Right hindlimb (tissue), 1 donor: ENCODE data around the gene PPP2R3A.
"Not testable (repeated sequence)": the region's sequence is repeated elsewhere in the genome, so short reads cannot be mapped to it uniquely, and the experiment has no call there.

Source experiments
- DNase-seq: peaks from one replicate; pipeline ENCODE4 v3.0.0-alpha.2; 2018

The PPP2R3A gene, protein sequence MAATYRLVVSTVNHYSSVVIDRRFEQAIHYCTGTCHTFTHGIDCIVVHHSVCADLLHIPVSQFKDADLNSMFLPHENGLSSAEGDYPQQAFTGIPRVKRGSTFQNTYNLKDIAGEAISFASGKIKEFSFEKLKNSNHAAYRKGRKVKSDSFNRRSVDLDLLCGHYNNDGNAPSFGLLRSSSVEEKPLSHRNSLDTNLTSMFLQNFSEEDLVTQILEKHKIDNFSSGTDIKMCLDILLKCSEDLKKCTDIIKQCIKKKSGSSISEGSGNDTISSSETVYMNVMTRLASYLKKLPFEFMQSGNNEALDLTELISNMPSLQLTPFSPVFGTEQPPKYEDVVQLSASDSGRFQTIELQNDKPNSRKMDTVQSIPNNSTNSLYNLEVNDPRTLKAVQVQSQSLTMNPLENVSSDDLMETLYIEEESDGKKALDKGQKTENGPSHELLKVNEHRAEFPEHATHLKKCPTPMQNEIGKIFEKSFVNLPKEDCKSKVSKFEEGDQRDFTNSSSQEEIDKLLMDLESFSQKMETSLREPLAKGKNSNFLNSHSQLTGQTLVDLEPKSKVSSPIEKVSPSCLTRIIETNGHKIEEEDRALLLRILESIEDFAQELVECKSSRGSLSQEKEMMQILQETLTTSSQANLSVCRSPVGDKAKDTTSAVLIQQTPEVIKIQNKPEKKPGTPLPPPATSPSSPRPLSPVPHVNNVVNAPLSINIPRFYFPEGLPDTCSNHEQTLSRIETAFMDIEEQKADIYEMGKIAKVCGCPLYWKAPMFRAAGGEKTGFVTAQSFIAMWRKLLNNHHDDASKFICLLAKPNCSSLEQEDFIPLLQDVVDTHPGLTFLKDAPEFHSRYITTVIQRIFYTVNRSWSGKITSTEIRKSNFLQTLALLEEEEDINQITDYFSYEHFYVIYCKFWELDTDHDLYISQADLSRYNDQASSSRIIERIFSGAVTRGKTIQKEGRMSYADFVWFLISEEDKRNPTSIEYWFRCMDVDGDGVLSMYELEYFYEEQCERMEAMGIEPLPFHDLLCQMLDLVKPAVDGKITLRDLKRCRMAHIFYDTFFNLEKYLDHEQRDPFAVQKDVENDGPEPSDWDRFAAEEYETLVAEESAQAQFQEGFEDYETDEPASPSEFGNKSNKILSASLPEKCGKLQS (N-terminal part only)

DNA sequence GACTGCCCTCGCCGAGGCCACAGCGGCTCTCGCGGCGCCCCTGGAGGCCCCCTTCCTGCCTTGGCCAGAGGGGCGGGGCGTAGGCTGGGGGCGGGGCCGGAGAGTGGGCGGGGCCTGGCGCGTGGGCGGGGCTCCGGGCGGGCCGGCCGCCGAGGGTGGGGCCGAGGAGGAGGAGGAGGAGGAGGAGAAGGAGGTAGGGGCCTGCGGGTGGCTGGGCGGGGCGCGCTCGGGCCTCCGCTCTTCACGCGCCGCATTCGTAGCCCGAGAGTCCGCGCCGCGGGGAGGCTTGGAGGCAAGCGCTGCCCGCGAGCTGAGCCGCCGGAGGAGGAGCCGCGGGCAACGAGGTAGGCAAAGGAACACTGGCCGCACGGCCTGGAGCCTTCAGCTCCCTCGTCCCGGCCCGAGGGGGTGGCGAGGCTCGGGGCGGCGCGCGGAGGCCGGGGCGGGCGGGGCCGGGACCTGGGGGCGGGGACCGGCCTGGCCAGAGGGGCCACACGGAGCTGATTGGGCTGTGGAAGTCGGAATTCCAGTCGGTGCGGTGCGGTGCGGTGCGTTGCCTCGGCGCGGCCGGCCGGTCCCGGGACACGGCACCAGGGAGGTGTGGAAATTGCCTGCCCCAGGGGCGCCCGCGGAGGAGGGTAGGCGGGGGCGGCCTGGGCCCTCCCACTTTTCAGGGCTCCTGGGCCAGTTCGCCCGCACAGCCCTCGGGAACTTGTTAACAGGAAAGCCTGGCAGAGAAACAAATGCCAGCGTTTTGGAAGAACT lies at the start of gene PPP2R3A:
PPP2R3A (plus strand) TSS at position 223 of the 765 bp plus-strand sequence. CDS start 35,771 bp downstream, outside the sequence.
- peak; percentile 95 for DNase-seq

DNA sequence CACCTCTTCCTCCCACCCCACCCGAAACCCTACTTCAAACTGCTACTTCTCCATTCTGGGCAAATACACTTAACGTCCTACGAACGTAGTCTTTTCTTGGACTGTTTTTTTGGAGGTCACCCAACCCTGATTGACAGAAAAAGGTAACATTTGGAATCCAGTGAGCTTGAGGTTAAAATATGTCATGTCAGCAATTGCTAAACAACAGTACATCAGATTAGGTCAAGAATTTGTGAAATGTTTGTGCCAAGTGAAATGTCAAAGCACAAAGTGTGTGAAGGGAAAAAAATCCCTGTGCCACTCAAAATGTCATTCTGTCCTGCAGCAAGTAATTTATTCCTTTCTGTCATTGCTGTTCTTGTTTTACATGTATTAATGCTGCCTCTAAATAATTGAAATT lies 49.2 kb upstream of the PPP2R3A start:
- no peak for DNase-seq

DNA sequence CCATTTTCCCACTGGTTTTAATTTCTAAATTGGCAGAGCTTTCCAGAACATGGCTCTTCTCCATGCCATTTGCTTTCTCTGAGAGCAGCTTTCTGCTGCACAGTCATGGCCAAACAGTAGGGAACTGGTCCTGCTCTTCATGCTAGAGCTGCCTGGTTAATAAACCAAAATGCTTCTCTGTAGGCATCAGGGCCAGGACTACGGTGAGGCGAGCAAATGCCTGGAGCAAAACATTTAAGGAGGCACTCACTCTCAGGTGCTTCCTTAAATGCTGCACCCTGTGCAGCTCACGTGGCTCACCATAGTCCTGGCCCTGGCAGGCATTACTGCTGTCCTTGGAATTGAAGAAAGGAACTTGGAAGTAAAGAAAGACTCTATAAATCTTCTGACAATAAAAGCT lies 48.5 kb upstream of the PPP2R3A start:
- no peak for DNase-seq

DNA sequence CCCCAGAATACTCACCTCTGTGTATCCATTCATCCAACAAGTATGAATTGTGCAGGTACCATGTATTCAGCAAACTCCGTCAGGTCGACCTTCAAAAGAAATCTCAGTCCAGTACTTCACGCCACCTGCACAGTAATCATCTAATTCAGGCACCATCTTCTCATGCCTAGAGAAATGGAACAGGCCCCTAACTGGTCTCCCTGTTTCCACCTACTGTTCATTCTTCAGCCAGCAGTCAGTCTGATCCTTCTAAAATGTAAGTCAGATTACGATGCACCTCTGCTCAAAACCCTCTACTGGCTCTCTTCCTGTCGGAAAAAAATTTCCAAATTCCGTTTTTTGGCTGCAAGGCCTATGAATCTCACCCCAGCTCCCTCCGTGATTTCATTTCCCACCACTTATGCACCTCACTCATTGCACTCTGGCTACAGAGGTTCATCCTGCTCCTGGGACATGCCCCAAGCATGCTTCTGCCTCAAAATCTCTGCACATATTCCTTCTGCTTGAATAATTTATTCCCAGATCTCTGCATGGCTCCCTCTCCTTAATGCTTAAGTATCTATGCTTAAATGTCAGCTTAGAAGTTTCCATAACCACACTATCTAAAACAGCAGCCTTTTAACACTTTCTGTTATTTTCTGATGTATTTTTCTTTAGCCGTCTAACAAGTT lies 47.5 kb upstream of the PPP2R3A start:
- no peak for DNase-seq

DNA sequence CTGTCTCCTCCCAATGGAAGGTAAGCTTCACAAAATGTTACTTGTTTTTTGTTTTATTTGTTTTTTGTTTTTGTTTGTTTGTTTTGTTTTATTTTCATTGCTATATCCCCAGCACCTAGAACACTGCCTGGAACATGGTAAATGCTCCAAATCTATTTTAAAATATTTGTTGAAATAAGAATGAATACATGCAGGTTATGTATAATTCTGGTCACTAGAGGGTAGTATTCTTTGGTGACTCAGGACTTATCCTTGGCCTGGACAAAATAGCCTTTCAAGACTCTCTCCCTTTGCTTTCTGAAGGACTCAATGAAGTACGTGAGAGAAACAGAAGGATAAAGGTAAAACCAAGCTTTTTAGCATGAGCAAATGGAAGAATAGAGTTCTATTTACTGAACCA lies 46.9 kb upstream of the PPP2R3A start:
- no peak for DNase-seq

- no peak for DNase-seq
These were observed 45.3 kb upstream of the PPP2R3A start for GRCh38 chr3:135920275-135920674.

DNA sequence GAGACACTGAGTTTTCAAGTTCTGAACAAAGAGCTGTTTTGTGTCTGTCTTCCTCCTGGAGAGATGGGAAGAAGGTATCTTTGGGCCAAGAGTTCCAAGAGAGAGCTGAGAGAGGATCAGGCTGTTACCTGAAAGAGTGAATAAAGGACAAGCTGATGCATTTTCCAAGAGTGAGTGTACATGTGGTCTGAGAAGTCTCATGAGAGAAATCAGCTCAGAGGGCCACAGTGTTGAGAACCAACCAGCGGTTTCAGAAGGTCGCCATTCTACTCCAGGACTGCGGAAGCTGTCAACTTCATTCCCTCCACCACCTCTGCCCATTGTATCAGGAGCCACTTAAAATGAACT lies 42.7 kb upstream of the PPP2R3A start:
- no peak for DNase-seq

DNA sequence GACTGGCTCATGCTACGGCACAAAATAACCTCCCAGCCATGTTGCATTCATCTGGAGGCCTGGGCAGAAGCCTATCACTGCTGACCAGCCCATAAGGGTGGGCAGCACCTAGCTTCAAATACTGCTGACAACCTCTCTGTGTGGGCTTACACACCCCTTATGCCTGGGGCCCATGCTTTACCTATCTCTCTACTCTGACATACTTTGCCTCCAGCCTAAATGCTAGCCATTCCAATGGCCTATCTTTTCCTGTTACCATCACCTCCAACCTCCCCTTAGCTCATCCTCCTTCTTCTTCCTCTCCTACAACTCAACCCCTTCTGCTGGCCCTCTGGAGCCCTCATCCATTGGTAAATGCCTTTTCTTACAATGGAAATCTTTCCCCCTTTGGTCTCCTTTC lies 41.0 kb upstream of the PPP2R3A start:
- no peak for DNase-seq

DNA sequence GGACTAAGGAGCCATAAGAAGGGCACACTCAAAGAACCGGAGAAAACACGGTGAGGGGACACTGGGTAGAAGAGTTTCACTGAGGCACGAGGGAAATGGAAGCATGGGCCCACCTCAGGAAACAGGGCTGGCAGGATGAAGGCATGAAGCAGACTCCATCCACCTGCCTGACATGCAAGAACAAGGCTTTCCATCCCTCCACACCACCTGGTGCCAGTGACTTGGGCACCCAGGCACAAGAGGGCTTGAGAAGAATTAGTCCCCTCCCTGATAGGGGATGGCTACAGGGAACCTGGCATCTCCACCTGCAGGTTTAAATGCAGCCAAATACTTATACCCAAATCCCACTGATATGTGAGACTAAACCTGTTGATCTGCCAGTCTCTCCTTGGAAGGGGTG lies 38.9 kb upstream of the PPP2R3A start:
- no peak for DNase-seq

- no peak for DNase-seq
These were observed 38.4 kb upstream of the PPP2R3A start for GRCh38 chr3:135927155-135927554.

DNA sequence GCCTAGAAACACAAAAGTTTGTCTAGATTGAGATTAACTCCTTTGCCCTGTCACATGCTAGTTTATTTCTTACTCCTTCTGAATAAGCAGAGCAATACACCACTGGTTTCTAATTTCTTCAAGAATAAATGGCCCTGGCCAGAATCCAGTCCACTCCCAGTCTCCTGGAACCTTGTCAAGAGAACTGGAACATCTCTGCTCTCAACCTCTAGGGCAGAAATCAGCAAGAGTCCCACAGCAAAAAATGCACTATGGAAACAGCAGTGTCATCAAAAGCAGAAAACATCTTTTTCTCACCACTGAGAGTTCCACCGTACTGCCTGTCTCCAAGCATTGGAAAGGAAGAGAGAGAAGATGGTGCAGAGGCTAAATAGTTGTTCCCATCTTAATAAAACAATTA lies 35.9 kb upstream of the PPP2R3A start:
- peak; percentile 77 for DNase-seq

GRCh38 chr3:135930255-135930654 lies 35.3 kb upstream of the PPP2R3A start:
- no peak for DNase-seq

GRCh38 chr3:135935171-135935570 lies 30.4 kb upstream of the PPP2R3A start:
- DNase-seq = not testable (repeated sequence)

DNA sequence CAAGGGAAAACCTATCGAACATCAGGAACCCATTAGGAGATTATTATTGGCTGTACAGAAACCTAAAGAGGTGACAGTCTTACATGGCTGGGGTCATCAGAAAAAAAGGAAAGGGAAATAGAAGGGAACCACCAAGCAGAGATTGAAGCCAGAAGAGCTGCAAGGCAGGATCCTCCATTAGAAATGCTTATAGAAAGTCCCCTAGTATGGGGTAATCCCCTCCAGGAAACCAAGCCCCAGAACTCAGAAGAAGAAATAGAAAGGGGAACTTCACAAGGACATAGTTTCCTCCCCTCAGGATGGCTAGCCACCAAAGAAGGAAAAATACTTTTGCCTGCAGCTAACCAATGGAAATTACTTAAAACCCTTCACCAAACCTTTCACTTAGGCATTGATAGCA lies 27.8 kb upstream of the PPP2R3A start:
- not testable (repeated sequence) for DNase-seq

DNA sequence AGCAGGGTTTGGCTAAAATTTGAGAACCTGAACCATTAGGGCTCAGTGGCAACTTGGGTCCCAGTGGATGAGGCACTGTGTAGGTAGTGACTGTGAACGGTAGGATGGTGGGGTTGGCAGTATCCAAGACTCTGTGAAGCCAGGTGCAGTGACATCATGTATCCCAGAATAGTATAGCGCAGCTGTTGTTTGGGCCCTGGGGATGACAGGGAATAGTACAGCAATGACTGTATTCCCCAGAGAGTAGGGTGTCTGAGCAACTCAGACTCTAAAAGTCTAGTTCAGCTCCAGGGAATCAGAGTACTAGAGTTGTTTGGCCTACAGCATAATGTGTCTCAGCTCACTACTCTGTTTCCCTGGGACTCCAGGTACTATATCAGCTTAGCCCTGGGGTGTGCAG lies 20.7 kb upstream of the PPP2R3A start:
- no peak for DNase-seq

DNA sequence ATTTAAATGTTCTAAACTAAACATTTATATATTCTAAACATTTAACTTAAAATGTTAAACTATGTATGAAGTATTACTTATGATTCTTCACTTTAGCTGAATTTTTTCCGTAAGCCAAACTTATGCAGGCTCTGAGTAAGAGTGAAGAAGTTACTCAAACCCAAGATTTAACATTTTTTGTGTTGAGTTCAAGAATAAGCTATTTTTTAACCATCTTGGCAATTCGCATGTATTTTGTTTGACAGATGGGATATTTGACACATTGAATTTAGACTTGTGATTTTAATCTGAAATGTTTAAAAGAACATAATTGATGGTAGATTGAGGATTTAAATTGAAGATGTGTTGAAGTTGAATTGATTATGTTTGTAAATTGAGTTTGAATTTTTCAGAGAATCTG lies 14.6 kb upstream of the PPP2R3A start:
- DNase-seq = no peak

DNA sequence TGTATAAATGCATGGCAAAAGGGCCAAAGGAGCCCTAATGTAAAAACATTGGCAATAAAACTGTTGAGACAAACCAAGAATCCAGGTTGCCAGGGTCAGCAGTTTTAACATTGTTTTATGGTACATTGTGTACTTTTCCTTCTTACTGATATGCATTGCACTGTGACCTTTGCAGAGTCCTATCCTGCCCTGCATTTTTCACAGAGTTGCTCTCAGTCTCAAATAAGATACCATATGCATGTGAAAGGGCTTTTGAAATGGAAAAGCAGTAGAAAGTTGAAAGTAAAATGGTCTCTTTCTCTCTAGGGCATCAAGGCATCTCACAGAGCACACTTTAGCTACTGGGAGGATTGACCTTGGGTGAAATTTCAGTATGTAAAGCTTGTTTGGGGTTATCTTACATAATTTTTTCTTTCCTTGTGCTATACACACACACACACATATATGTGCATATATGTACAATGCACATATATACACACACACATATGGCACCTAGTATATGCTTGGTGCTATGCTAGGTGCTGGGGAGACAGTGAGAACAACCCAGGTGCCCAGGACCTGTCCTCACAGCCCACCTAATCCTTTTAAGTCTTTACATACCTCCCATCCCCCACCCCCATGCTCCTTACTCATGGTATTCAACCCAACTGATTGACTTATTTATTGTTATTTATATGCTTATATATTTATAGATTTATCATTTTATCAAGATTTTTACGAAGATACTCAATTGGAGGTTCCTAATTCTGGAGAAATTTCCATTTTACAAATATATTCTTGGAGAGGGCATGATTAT lies 1.2 kb upstream of the PPP2R3A start:
- no peak for DNase-seq

GRCh38 chr3:135965129-135965505 lies 411 bp upstream of the PPP2R3A start:
- DNase-seq = no peak

GRCh38 chr3:135966271-135966961 lies 888 bp downstream of the PPP2R3A start:
- DNase-seq = peak; percentile 80

GRCh38 chr3:135966962-135967274 lies 1.4 kb downstream of the PPP2R3A start:
- no peak for DNase-seq

- DNase-seq = no peak
These were observed 2.3 kb downstream of the PPP2R3A start for GRCh38 chr3:135967867-135968266.
